ENCODE measurements around the gene RPL10A.

GRCh38 chr6:35429463-35429862 is 38.7 kb upstream of the RPL10A start:
- TF ChIP-seq EZH2 (IDR thresholded peaks at IDR 0.05; ENCODE audit: borderline replicate concordance, low read length) (no peak), CTCF (IDR thresholded peaks at IDR 0.05; ENCODE audit: low read length) (no peak)

Data from OCI-LY1 (cell line).